Measurements from ENCODE around the gene IL21R.
A peak's percentile ranks its signal among the peaks of the same experiment; 100 is the strongest.

Gene IL21R

DNA sequence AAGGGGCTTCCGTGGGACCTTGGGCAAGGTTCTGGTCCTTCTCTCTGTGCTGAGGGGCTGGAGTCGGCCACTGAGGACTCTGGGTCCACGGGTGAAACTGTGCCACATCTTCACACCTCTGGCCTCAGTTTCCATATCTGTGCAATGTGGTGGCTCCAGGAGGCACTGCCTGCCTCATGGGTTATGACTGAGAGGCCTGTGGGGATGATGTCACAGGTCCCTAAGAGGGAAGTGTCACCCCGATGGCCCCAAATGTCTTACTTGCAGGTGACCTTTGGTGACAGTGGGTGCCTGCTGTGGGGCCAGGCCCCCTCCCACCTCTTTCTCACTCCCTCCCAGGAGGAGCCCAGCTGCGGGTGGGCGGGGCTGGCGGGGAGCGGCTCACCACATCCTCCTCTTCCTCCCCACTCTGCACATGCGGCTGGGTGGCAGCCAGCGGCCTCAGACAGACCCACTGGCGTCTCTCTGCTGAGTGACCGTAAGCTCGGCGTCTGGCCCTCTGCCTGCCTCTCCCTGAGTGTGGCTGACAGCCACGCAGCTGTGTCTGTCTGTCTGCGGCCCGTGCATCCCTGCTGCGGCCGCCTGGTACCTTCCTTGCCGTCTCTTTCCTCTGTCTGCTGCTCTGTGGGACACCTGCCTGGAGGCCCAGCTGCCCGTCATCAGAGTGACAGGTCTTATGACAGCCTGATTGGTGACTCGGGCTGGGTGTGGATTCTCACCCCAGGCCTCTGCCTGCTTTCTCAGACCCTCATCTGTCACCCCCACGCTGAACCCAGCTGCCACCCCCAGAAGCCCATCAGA lies at the start of gene IL21R:
IL21R (plus strand) TSS at position 407 of the 801 bp plus-strand sequence. CDS start 27,898 bp downstream, outside the sequence.
- DNase-seq: peak; percentile 38 to 57

DNA sequence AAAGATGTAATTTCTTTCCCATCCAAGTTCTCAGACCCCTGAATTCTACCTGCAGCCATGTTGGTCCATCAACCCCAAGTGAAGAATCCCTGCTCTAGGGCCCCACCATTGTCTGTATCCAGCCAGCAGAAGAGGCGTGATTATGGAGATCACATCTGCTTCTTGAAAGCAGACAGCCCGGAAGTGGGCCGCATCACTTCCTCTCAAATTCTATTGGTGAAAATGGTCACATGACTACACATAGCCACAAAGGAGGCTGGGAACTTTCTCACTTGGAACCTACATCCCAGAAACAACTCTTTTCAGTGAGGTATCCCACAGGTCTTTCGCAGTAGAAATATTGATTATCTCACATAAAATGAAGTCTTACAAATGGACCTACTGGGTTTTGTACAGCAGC lies 48.1 kb upstream of the IL21R start:
- DNase-seq: no peak

DNA sequence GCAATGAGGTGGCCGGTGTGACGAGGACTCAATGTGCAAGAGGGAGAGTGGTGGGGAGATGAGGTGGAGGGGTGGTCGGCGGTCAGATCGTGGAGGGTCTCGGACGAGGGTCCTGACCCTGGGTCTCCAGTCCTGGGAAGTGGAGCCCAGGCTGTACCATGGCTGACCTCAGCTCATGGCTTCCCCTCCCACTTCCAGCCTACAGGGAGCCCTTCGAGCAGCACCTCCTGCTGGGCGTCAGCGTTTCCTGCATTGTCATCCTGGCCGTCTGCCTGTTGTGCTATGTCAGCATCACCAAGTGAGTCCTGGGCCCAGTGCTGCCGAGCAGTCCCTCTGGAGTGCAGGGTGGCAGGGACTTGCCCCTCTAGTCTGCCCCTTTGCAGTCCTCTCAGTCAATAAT lies 46.4 kb upstream of the IL21R start:
- peak; percentile 32 to 35 for DNase-seq

DNA sequence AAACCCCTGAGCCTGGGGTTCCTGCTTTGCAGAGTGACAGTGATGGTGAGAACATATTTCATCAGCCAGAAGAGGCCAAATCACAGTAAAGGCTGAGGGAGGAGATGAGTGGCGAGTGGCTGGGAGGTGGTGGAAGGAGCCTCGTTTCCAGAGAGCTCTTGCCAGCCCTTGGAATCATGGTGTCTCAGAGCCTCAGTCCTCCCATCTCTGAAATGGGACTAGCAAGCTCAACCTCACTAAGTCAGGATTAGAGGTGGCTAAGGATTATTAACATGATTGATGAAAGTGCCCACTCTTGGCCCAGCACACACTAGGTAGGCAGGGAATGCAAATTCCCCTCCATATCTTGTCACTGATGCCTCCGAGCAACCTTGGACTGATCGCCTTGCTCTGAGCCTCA lies 45.2 kb upstream of the IL21R start:
- no peak for DNase-seq

DNA sequence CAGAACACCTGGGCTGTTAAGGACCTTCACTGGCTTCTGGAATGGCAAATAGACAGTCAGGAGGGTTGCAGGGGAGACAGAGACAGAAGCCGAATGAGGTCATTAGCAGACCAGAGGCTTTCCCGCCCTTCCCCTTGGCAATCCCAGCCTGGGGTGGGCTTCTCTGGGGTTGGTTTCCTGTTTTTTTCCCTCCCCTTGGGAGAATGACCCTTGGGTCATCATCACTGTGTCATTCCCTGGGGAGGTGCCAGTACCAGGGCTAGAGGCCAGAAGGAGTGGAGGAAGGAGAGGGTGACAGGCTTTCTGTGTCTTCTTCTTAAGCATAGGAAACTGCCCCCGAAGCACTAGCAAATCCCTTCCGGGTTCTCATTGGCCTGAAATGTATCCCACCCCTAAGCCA lies 42.9 kb upstream of the IL21R start:
- no peak for DNase-seq

DNA sequence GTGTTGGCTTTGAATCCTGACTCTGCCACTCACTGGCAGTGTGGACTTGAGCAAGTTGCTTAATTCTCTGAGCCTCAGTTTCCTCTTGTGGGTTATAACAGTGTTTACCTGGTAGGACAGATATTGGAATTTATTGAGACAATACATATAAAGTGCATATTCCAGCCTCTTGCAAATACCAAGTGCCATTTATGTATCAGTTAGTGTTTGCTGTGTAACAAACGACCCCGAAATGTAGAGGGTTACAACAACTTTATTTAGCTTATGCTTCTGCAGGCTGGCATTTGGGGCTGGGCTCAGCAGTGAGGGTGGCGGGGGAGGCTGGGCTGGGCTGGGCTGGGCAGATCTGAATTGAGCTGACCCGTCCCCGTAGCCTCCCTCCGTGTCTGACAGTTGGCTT lies 42.4 kb upstream of the IL21R start:
- DNase-seq: no peak

DNA sequence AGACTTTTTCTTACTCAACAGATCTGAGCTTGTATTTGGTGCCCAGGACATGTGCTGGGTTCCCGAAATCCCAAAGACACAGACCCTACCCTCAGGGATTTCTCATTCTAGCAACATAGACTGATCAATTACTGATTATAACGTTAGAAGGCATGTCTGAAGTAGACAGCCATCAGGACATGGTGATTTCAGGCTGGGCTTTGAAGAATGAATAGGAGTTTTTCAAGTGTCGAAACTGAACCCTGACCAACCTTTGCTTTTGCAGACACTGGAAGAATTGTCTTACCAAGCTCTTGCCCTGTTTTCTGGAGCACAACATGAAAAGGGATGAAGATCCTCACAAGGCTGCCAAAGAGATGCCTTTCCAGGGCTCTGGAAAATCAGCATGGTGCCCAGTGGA lies 40.0 kb upstream of the IL21R start:
- DNase-seq: no peak

DNA sequence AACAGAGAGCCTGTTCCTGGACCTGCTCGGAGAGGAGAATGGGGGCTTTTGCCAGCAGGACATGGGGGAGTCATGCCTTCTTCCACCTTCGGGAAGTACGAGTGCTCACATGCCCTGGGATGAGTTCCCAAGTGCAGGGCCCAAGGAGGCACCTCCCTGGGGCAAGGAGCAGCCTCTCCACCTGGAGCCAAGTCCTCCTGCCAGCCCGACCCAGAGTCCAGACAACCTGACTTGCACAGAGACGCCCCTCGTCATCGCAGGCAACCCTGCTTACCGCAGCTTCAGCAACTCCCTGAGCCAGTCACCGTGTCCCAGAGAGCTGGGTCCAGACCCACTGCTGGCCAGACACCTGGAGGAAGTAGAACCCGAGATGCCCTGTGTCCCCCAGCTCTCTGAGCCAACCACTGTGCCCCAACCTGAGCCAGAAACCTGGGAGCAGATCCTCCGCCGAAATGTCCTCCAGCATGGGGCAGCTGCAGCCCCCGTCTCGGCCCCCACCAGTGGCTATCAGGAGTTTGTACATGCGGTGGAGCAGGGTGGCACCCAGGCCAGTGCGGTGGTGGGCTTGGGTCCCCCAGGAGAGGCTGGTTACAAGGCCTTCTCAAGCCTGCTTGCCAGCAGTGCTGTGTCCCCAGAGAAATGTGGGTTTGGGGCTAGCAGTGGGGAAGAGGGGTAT lies 39.3 kb upstream of the IL21R start:
- no peak for DNase-seq

DNA sequence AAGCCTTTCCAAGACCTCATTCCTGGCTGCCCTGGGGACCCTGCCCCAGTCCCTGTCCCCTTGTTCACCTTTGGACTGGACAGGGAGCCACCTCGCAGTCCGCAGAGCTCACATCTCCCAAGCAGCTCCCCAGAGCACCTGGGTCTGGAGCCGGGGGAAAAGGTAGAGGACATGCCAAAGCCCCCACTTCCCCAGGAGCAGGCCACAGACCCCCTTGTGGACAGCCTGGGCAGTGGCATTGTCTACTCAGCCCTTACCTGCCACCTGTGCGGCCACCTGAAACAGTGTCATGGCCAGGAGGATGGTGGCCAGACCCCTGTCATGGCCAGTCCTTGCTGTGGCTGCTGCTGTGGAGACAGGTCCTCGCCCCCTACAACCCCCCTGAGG lies 38.7 kb upstream of the IL21R start:
- no peak for DNase-seq

DNA sequence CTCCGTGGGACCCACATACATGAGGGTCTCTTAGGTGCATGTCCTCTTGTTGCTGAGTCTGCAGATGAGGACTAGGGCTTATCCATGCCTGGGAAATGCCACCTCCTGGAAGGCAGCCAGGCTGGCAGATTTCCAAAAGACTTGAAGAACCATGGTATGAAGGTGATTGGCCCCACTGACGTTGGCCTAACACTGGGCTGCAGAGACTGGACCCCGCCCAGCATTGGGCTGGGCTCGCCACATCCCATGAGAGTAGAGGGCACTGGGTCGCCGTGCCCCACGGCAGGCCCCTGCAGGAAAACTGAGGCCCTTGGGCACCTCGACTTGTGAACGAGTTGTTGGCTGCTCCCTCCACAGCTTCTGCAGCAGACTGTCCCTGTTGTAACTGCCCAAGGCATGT lies 38.2 kb upstream of the IL21R start:
- DNase-seq: no peak

DNA sequence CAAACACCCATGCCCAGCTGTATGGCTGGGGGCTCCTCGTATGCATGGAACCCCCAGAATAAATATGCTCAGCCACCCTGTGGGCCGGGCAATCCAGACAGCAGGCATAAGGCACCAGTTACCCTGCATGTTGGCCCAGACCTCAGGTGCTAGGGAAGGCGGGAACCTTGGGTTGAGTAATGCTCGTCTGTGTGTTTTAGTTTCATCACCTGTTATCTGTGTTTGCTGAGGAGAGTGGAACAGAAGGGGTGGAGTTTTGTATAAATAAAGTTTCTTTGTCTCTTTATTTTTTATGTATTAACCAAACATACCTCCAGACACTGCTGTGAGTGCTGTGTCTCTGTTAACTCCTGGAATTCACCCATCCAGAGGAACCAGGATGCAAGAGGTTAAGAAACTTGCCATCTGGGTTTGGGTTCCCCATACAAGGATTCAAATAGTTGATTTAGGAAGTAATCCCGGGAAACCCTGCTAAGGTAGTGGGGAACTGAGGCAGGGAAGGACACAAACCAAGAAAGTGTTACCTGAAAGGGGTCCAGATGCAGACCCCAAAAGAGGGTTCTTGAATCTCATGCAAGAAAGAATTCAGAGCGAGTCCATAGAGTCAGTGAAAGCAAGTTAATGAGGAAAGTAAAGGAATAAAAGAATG lies 37.4 kb upstream of the IL21R start:
- DNase-seq: no peak

DNA sequence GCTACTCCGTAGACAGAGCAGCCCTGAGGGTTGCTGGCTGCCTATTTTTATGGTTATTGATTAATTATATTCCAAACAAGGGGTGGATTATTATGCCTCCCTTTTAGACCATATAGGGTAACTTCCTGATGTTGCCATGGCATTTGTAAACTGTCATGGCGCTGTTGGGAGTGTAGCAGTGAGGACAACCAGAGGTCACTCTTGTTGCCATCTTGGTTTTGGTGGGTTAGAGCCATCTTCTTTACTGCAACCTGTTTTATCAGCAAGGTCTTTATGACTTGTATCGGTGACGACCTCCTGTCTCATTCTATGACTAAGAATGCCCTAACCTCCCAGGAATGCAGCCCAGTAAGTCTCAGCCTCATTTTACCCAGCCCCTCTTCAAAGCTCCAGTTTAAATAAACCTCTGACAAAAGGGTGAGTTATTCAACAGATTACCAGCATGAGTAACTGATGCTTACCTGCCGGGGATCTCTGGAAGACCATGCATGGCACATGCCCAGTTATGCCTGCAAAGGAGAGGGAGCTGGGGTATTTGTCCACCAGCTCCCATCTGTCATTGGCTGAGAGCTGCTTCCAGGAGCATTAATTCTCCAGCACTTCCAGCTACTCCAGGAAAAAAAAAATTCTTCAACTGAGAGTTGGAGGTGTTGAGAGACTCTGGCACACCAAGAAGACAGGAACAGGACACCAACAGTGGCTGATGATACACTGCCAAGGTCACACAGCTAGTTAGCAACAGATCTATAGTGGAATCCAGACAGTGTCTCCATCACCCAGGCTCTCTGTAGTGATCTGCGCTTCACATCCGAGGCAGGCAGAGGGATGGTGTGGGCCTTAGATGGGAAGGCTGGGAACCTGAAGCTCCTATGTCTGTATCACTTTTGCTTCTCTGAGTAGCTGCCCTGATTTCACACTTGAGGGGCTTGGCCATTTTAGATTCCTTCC lies 36.6 kb upstream of the IL21R start:
- DNase-seq: no peak

DNA sequence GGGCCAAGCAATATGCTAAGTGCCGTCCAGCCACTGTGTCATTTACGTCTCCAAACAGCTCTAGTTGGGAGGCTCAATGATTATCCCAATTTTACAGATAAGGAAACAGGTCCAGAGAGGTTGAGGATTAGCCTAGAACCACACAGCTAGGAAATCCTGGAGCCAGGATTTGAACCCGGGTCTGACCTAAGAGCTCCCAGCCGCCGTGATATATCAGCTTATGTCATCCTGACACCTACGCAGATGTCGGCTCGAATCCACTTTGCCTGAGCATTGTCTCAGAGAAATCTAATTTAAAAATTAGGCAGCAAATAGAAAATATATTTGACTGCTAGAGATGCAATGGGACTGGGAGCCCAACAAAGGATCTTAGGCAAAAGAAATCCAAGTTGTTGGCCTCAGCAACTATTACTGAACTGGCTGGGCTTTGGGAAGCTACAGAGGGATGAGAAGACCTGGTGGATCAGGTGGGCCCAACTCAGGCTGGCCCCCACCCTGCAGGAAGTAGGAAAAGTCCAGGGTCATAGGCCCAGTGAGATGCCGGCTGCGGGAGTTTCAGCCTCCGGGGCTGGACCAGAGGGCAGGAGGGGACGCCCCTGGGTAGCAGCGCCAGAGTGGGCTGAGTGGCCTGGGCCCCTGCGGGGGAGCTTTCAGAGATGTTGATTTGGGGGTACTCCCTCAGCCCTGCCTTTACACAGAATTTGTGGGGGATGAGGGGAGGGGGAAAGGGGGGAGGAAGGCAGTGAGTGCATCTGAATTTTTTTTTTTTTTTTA lies 35.1 kb upstream of the IL21R start:
- no peak for DNase-seq

DNA sequence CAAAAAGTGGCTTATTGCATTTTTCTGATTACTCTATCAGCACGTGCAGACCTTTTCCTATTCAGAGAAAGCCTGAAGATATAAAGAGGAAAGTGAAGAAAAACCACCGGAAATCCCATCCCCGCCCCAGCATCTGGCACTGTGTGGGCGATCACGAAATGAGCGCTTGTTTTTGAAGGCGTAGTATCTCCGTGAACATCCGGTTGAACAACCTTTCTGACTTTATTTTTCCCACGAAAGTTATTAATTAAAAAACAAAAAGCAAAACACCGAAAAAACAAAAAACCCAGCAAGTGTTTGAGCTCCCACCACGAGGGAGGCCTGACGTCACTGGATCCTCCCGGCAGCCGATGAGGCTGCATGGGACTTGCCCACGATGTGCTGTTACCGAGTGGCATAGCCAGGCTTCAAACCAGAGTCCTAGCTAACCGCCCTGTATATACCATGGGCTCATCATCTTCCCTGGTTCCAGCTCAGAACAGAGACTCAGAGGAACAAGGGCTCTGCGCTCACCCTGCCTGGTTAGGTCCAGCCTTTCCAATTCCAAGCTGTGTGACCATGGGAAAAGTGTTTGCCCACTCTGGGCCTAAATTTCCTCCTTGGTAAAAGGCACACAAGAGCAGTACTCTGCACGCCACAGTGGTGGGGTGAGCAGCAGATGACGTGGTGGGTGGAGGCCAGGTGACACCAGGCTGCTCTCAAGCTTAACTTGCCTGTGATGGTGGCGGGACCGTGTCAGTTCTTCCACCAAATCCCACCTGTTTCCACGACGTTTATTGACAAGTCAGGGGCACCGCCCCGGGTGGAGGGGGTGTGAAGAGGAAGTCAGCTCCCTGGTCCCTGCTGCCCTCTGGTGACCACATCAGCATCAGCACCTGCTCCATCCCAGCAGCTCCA lies 34.3 kb upstream of the IL21R start:
- DNase-seq: peak; percentile 50 to 68

DNA sequence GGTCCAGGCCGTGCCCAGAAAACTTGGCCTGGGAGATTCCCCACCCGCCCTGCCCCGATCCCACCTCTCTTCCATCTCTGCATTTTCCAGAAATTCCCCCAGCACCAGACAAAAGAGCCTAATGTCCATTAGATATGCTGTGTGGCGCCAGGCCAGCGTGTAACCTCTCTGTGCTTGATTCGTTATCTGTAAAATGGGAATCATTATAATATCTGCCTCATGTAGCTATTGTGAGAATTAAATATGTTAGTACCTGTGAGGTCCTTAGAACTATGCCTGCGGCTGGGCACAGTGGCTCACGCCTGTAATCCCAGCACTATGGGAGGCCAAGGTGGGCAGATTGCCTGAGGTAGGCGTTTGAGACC lies 33.6 kb upstream of the IL21R start:
- DNase-seq: no peak

DNA sequence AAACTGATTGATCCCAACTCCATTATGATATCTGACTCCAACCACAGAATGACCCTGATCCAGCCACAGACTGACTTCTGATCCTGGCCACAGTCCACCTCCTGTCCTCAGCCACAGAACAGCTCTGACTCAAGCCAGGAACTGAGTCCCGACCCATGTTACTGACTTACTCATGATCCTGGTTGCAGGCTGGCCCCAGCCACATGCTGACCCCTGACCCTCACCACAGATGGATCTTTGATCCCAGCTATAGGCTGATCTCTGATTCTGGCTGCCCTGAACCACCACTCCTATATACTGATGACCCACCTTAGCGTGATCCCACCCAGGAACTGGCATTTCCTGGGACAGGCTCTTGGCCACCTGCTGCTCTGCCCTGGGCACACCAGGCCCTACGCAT lies 32.2 kb upstream of the IL21R start:
- DNase-seq: no peak

DNA sequence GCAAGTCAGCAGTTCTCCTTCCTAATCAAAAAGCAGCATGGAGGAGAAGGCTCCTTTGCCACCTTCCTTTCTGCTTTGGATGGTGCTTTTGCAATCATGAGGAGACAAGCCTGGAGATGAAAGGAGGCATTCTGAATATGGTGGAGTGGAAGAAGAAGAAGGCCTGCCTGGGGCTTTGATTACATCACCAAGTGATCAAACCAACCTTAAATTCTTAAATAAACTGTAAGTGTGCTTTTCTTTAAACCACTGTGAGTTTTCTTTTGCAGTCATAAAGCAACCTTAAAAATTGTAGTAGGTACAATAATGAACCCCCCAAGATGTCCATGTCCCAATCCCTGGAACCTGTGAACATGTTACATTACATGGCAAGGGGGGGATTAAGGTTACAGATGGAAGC lies 31.7 kb upstream of the IL21R start:
- no peak for DNase-seq

DNA sequence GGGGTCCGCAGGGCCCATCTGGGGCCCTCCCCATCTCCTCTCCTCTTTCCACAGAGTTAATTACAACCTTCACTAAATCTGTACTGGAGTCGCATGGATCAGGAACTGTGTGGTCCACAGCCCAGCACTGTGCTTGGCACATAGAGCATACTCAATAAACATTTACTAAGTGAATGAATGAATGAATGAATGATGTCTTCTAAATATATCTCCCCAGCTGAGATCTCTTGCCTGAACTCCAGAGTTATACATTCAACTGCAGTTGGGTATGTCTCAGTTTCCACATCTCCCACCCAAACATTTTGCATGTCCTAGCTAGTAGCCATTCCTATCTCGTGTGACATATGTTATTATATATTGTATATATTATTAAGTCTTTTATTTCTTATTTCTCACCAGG lies 28.7 kb upstream of the IL21R start:
- no peak for DNase-seq

DNA sequence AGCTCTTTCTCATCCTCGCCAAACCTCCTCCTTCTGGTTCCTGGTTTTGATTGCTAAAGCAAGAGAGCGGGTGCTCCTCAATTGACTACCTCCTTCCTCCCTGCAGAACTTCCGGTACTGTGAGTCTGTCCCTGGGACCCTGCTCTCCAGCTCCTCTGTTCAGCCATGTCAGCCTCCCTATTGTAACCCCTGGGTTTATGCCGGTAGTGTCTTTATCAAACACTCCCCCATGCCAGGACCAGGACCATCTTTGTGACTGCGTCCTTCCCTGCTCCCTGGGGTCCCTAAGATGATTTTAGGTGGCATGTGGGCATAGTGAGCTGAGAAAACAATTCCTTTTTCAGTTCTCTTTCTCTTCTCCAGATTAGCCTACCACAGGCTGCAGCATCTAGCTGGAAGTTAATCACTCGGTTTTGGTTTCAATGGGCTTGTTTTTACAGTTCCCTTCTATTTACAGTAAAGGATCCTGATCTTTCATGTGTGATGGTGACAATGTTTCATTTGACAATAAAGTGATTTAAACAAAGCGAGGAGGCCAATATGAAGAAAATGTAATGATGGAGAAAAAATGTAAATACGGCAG lies 27.7 kb upstream of the IL21R start:
- DNase-seq: peak; percentile 50 to 56

DNA sequence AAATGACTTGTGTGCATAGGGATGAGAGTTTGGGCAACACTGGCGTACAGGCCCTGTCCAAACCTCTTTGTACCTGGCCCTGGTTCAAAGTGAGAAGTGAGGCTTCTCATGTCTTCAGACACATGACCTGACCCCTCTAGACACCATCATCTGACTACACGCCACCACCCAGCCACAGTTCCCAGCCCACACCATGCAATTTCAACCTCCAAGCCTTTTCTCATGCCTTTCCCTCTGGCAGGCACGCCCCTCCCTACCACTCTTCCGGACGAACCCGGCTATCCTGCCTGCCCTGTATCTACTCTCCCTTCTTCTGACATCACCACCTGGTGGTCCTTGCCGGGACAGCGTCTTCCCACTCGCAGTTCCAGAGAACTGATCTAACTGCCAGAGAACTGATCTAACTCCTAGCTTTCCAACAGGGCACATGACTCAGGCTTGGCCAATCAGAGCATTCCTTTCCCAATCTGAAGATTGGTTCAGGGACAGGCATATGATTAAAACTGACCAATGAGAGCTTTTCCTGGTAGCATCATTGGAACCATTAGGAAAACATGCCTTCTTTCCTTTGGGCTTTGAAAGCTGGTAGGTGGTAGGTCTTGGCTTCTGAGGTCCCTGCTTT lies 27.1 kb upstream of the IL21R start:
- no peak for DNase-seq
